ENCODE measurements around the gene SPNS2. TPM values are rescaled to one million over a fixed set of nuclear protein-coding genes. Genes with fewer than 3 reads are reported as not detected.

SPNS2 gene
- total and polyA plus RNA-seq, 2 experiments from 2014 or later, result 1.0 to 1.6 TPM

DNA sequence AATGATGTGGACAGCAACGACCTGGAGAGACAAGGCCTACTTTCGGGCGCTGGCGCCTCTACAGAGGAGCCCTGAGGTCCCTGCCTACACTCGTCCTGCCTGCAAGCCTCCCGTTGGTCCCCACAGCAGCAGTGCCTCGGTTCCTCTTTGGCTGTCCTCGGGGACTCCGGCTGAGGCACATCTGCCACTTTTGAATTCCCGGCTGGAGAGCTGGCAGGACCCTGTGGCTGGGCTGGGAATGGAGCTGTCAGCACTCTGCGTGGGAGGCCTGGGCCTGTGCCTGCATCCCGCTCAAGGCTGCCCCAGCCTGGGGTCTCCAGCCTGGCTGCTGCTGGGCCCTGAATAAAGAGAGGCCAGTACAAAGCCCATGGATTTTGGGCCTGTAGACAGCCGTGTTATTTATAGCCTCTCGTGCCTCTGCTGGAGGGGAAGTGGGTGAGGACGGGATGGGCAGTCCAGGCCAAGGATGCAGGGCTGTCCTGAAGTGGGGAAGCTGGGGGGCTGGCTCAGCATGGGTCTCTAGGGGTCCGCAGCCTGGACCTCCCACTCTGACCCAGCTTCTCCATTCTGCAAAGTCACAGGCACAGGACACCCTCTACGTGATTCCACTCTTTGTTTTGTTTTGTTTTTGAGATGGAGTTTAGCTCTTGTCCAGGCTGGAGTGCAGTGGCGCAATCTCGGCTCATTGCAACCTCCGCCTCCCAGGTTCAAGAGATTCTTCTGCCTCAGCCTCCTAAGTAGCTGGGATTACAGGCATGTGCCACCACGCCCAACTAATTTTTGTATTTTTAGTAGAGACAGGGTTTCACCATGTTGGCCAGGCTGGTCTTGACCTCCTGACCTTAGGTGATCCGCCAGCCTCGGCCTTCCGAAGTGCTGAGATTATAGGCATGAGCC is 10.6 kb upstream of the SPNS2 start:
- Histone ChIP-seq H3K4me3 (no peak overlapping the region), H3K36me3 (no peaks in the 10 kb centered on the region), H3K27me3 (no peaks in the 10 kb centered on the region), H3K9me3 (ENCODE audit: low read depth) (no peaks in the 10 kb centered on the region), H3K27ac (no peak overlapping the region), H3K4me1 (ENCODE audit: low read depth) (no peaks in the 10 kb centered on the region)
- peak in 1 of 2 donors; percentile 40 for DNase-seq (ENCODE audit: low read depth in 1 of 2, low spot score in 1 of 2)
- TF ChIP-seq, protein P1, sequence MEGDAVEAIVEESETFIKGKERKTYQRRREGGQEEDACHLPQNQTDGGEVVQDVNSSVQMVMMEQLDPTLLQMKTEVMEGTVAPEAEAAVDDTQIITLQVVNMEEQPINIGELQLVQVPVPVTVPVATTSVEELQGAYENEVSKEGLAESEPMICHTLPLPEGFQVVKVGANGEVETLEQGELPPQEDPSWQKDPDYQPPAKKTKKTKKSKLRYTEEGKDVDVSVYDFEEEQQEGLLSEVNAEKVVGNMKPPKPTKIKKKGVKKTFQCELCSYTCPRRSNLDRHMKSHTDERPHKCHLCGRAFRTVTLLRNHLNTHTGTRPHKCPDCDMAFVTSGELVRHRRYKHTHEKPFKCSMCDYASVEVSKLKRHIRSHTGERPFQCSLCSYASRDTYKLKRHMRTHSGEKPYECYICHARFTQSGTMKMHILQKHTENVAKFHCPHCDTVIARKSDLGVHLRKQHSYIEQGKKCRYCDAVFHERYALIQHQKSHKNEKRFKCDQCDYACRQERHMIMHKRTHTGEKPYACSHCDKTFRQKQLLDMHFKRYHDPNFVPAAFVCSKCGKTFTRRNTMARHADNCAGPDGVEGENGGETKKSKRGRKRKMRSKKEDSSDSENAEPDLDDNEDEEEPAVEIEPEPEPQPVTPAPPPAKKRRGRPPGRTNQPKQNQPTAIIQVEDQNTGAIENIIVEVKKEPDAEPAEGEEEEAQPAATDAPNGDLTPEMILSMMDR (IDR thresholded peaks at IDR 0.05; ENCODE audit: low read depth, low read length), result no peak

DNA sequence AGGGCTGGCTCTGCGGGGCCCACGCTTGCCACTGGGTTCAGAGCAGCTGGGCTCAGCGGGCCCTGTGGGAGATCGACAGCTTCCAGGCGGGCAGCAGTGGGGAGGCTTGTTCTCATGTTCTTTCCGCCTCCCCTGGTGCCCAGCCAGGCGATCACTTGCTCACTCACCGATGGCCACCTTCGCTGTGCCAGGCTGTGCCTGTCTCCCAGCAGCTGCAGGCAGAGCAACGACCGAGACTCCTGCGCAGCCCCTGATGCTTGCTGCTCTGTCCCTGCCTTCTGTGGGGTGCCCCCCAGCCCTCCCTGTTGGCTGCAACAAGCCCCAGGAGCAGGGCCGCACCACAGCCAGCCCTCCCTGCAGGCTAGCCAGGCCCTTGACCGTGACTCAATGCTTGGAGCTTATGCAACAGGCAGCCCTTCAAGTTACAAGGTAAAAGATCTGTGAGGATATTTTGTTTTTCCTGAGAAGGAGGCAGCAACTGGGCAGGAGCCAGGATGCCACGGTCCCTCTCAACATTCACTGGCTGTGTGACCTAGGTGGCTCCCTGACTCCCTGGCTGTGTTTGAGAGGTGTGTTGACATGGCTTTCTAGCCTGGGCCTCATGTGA is 9.6 kb upstream of the SPNS2 start:
- no peak for DNase-seq (ENCODE audit: low read depth in 1 of 2, low spot score in 1 of 2)
- no peaks in the 10 kb centered on the region for H3K27me3 ChIP-seq
- no peaks in the 10 kb centered on the region for H3K36me3 ChIP-seq
- TF ChIP-seq, protein P1 (IDR thresholded peaks at IDR 0.05; ENCODE audit: low read depth, low read length), result no peak
- no peaks in the 10 kb centered on the region for H3K4me1 ChIP-seq (ENCODE audit: low read depth)
- no peak overlapping the region for H3K4me3 ChIP-seq
- no peak overlapping the region for H3K27ac ChIP-seq
- H3K9me3 ChIP-seq (ENCODE audit: low read depth), result no peaks in the 10 kb centered on the region

DNA sequence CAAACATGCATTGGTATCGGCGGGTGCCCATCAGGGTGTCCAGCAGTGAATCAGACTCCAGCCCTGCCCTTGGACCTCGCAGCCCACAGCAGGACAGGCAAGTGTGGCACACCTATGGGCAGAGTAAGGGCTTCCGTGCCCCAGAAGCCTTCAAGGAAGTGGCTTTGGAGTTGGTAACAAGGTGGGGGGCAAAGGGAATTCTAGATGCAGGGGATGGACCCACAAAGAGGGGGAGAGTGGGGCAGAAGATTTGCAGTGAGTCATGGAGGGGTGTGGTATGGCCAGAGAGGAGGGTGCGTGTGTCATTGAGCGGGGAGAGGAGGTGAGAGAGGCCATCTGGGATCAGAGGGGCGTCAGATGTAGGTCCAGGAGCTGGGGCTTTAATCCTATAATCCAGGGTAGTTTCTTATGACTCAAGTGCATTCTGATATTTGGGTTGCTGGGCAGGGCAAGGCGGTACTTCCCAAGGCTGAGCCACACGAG is 8.5 kb upstream of the SPNS2 start:
- Histone ChIP-seq H3K27ac (no peak overlapping the region), H3K4me1 (ENCODE audit: low read depth) (no peaks in the 10 kb centered on the region), H3K36me3 (no peaks in the 10 kb centered on the region), H3K27me3 (no peaks in the 10 kb centered on the region), H3K4me3 (no peak overlapping the region), H3K9me3 (ENCODE audit: low read depth) (no peaks in the 10 kb centered on the region)
- TF ChIP-seq, protein P1 (IDR thresholded peaks at IDR 0.05; ENCODE audit: low read depth, low read length), result no peak
- no peak for DNase-seq (ENCODE audit: low read depth in 1 of 2, low spot score in 1 of 2)

DNA sequence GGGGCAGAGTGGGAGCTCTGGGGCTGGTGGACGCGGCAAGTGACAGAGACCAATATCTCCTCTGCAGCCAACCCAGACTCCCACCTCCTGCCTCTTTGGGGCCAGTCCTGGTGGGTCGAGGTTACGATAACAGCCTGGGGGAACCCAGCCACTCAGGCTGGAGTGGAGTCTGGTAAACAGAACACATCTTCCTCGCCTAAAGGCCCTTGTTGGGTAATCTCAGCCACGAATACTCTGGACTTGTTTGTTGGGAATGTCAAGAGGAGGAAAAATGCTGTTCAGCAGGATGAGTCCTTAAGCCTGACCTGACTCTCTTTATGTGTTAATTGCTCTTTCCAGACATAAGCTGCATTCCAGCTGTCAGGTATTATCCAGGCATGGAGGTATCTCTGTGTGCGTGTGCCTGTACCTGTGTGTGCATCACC is 8.0 kb upstream of the SPNS2 start:
- Histone ChIP-seq H3K27me3 (no peaks in the 10 kb centered on the region), H3K9me3 (ENCODE audit: low read depth) (no peaks in the 10 kb centered on the region), H3K27ac (no peak overlapping the region)

DNA sequence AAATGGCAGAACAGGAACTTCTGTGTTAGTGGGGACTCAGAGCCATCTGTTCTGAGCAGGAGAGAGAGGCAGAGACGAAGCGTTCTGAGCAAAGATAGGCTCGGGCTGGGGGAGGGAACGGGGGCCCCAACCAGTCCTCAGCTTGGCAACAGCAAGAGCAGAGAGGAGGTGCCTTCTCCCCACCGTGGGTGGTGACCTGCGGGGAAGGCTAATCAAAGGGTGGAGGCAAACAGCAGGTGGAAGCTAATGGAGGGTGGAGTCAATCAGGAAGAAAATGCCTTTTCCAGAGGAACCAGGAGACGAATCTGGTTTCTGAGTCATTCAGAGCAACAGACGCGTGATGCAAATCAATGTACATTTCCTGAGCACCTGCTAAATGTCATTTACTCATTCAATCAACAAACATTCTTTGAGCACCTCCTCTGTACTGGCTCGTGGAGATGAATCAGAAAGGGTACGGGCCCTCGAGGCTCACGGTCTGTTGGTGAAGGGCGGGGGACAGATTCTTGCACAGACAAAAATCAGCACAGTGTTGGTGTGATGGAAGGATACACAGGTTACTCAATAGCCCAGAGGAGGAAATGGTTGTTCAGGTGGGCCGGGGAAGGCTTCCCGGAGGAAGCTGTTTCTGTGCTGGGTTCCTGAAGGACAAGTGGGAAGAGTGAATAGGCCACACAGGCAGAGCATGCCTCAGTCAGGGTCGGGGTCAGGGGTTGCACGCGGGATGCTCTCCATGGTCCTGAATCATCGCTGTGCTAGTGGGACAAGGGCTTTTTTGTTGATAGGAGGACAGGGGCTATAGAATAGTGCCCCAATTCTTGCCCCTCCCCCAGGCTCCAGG is 5.7 kb upstream of the SPNS2 start:
- Histone ChIP-seq H3K4me1 (ENCODE audit: low read depth) (no peaks in the 10 kb centered on the region), H3K27me3 (peaks cover 19% of the 10 kb centered on the region), H3K27ac (no peak overlapping the region), H3K4me3 (no peak overlapping the region), H3K9me3 (ENCODE audit: low read depth) (no peaks in the 10 kb centered on the region), H3K36me3 (no peaks in the 10 kb centered on the region)
- TF ChIP-seq, protein P1 (IDR thresholded peaks at IDR 0.05; ENCODE audit: low read depth, low read length), result no peak
- peak; percentile 48 to 86 for DNase-seq (ENCODE audit: low read depth in 1 of 2, low spot score in 1 of 2)

More for the DNA sequence above, 8.0 kb upstream of the SPNS2 start:
- no peaks in the 10 kb centered on the region for H3K36me3 ChIP-seq
- no peak overlapping the region for H3K4me3 ChIP-seq
- TF ChIP-seq, protein P1 (IDR thresholded peaks at IDR 0.05; ENCODE audit: low read depth, low read length), result no peak
- no peaks in the 10 kb centered on the region for H3K4me1 ChIP-seq (ENCODE audit: low read depth)
- no peak for DNase-seq (ENCODE audit: low read depth in 1 of 2, low spot score in 1 of 2)
